GM19452 (cell line): ENCODE measurements around the gene NHS.

Source experiments
- ATAC-seq: cut with Tn5 transposase; IDR thresholded peaks from one replicate; pipeline ENCODE4 v1.9.1; 2021; ENCODE audit not compliant: unreplicated experiment

Gene NHS

GRCh38 chrX:17718649-17719165, 343.7 kb downstream of the NHS start:
- no peak for ATAC-seq

- ATAC-seq, result no peak
These were observed 344.7 kb downstream of the NHS start for GRCh38 chrX:17719711-17720110.

- ATAC-seq, result no peak
These were observed 346.7 kb downstream of the NHS start for GRCh38 chrX:17721715-17722114.

GRCh38 chrX:17725181-17725580, 350.2 kb downstream of the NHS start:
- no peak for ATAC-seq

GRCh38 chrX:17732138-17732783, 357.3 kb downstream of the NHS start:
- ATAC-seq, result no peak

GRCh38 chrX:17735406-17735805, 360.4 kb downstream of the NHS start:
- no peak for ATAC-seq

GRCh38 chrX:17736478-17736855, 361.5 kb downstream of the NHS start:
- ATAC-seq, result no peak

- ATAC-seq, result peak; percentile 77
These were observed 362.1 kb downstream of the NHS start, which contains the start of gene SCML1 for GRCh38 chrX:17736856-17737709. TSS of gene SCML1 (plus strand) at chrX:17737493. CDS start at chrX:17744187, 6,694 bp downstream.

GRCh38 chrX:17737710-17737985, 362.6 kb downstream of the NHS start:
- peak; percentile 17 for ATAC-seq

- no peak for ATAC-seq
These were observed 363.1 kb downstream of the NHS start for GRCh38 chrX:17737986-17738713.

GRCh38 chrX:17738737-17739535, 363.9 kb downstream of the NHS start:
- no peak for ATAC-seq

- no peak for ATAC-seq
These were observed 365.4 kb downstream of the NHS start for GRCh38 chrX:17740137-17741122.

GRCh38 chrX:17741123-17741511, 366.1 kb downstream of the NHS start:
- ATAC-seq, result no peak

GRCh38 chrX:17743913-17744312, 368.9 kb downstream of the NHS start:
- no peak for ATAC-seq

- no peak for ATAC-seq
These were observed 370.0 kb downstream of the NHS start for GRCh38 chrX:17744896-17745523.

- no peak for ATAC-seq
These were observed 372.7 kb downstream of the NHS start for GRCh38 chrX:17747692-17748091.

- no peak for ATAC-seq
These were observed 373.7 kb downstream of the NHS start for GRCh38 chrX:17748684-17749083.

- ATAC-seq, result no peak
These were observed 375.4 kb downstream of the NHS start for GRCh38 chrX:17750436-17750835.

GRCh38 chrX:17758382-17758781, 383.4 kb downstream of the NHS start:
- ATAC-seq, result peak; percentile 96
